Measurements from ENCODE around the gene NEK7.
"Not testable (repeated sequence)": the region's sequence is repeated elsewhere in the genome, so short reads cannot be mapped to it uniquely, and the experiment has no call there.

NEK7 gene

DNA sequence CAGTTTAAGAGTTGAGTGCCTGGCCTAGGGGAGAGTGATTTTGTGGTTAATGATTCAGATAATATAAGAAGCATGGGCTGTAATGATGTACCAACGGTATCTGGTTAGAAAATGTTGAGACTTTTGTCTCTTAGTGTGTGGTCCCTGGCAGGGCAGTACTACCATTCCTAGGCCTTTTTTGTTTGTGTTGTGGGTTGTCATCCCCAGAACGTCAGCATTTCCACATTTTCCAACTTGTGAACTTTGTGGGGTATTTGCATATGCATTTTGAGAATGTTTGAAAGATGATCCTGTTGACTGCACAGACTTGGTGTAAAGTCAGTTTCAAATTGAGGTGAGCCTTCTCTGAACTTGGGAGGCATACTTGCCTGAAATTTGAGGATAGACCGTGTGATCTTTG, 11.4 kb downstream of the NEK7 start:
- no peak for DNase-seq (ENCODE audit: extremely low read depth in 1 of 2, low read depth in 1 of 2)

GRCh38 chr1:198169672-198170071, 12.9 kb downstream of the NEK7 start:
- DNase-seq (ENCODE audit: extremely low read depth in 1 of 2, low read depth in 1 of 2): no peak

DNA sequence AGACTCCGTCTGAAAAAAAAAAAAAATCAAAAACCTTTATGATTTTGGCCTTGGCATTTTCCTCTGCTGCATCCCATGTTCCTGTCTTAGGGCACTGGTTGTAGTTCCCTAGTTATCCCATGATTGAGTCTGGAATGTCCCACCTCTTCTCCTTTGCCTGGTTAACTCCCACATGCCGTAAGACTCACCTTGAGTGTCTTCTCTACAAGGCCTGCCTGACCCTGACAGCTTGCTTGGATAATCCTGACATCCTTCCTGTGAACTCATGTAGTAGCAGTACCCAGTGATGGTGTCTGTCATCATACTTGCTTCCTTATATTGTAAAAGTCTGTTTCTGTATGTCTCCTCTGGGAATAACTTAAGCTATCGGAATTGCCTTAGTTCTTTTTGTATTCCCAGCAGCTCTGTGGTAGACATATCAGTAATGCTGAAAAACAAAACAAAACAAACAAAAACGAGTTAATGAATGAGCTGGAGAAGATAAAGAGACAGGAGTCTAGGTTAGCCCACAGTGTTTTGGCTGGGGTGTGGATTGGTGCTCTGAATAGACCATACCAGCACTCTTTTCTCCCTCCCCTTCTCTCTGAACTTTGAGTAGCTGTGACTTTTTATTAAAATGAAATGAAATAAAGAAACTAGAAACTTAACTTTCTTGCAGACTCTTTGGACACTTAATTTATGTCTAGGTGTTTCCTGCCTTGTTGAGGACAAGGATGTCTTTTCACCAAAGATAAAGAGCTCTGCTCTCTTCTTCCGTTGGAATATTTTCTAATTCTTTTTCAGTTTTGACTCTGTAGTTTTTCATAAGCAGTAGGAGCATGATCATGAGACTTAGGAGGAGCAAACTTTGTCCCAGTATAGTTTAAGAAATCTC, 15.1 kb downstream of the NEK7 start:
- DNase-seq (ENCODE audit: extremely low read depth in 1 of 2, low read depth in 1 of 2): no peak

DNA sequence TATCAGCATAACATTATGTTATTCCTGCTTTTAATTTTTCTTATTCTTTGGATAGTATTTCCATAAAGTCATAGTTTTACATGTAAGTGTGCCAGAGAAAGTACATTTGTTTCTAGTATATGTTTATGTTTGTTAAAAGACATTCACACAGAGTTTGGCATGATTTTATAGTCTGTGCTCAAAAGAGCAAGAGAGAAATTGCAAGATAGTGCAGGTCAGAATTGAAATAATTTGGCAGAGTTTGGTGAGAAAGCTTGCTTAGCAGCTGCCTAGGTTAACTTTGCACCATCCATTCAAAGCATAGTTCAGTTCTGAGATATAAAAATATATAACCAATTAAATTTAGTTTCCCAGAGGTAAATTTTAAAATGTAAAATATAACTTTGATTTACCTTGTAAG, 17.0 kb downstream of the NEK7 start:
- no peak for DNase-seq (ENCODE audit: extremely low read depth in 1 of 2, low read depth in 1 of 2)

GRCh38 chr1:198174297-198174696, 17.5 kb downstream of the NEK7 start:
- no peak for DNase-seq (ENCODE audit: extremely low read depth in 1 of 2, low read depth in 1 of 2)

GRCh38 chr1:198175423-198176170, 18.8 kb downstream of the NEK7 start:
- DNase-seq (ENCODE audit: extremely low read depth in 1 of 2, low read depth in 1 of 2): no peak

- DNase-seq (ENCODE audit: extremely low read depth in 1 of 2, low read depth in 1 of 2): no peak
Observed at GRCh38 chr1:198176179-198176578, 19.4 kb downstream of the NEK7 start.

DNA sequence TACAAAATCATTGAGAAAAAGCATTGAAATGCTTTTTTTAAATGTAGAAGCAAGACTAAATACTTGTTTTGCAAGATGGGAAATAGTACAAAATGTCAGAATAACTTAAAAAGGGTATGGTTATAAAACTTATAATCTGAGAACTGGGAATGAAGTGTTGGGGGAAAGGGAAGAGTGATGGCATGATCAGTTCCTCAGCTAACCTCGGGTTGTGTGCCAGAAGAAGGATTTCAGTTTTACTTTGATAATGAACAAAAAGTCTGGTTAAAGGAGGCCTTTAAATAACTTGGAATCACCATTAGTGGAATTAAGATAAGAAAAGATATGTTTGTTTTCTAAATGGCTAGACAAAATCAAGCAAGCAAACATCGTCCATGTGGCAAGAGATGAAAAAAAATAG, 20.7 kb downstream of the NEK7 start:
- DNase-seq (ENCODE audit: extremely low read depth in 1 of 2, low read depth in 1 of 2): no peak

GRCh38 chr1:198178615-198179014, 21.8 kb downstream of the NEK7 start:
- DNase-seq (ENCODE audit: extremely low read depth in 1 of 2, low read depth in 1 of 2): no peak

GRCh38 chr1:198179556-198179981, 22.8 kb downstream of the NEK7 start:
- no peak for DNase-seq (ENCODE audit: extremely low read depth in 1 of 2, low read depth in 1 of 2)

DNA sequence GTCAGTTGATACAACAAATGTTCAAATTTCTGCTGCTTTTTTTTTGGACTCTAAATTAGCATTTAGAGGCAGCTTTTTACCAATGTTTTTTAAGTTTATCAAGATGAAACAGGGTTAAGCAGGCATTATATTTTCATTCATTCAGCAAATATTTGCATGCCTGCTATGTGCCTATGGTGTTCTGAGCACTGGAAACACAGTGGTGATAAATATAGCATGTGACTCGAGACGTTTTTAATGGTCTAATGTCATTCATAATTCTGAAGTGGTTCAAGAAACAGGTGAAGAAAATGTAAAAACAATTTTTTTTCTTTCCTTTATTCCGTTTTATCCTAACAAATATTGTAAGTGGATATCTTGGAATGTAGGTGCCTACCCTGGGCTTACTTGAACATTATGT, 26.8 kb downstream of the NEK7 start:
- no peak for DNase-seq (ENCODE audit: extremely low read depth in 1 of 2, low read depth in 1 of 2)

- no peak for DNase-seq (ENCODE audit: extremely low read depth in 1 of 2, low read depth in 1 of 2)
Observed at GRCh38 chr1:198184516-198184915, 27.7 kb downstream of the NEK7 start.

- no peak for DNase-seq (ENCODE audit: extremely low read depth in 1 of 2, low read depth in 1 of 2)
Observed at GRCh38 chr1:198185146-198185545, 28.3 kb downstream of the NEK7 start.

DNA sequence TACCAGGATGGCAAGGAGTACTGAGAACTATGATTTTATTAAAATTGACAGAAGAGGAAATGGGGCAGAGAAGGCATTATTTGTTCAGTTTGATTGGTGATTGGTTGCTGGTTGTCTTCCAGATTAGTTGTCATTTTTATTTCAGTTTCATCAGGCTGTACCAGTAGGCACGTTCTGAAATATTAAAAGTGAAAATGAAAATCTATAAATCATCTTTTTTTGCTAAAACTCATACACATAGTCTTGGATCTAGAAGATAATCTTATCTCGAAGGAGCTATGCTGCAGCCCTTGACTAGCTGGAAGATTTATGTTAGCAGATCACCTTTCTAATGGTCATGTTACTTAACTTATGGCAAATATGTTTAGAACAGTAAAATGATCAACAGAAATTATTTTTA, 29.0 kb downstream of the NEK7 start:
- DNase-seq (ENCODE audit: extremely low read depth in 1 of 2, low read depth in 1 of 2): no peak

DNA sequence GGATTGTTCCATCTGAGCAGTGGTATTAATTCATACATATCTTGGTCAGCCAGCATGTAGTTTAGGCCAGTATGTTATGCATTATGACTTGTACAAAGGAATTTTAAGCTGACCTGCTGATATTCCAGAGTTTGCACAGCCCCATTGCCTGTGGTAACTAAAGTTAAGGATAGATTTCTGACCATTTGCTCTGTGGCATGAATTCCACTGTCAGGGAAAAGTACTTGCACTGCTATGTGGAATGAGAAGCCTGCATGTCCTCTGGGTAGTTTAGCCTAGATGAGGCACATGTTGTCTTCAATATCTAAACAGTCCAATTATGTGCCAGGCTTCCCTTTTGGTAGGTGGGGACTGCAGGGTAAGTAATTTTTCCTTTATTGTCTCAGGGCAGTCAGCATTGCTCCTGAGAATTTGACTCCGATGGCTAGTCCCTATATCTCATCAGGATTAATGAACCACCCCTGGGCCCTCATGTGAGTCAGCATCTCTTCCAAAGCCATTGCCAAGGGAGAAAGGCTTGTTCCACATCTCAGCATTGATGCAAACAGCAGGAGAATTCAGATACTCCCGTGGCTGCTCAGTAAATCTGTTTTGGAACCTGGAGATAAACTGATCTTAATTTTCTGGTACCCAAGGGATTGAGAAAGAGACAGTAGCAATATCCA, 30.2 kb downstream of the NEK7 start:
- DNase-seq (ENCODE audit: extremely low read depth in 1 of 2, low read depth in 1 of 2): no peak

DNA sequence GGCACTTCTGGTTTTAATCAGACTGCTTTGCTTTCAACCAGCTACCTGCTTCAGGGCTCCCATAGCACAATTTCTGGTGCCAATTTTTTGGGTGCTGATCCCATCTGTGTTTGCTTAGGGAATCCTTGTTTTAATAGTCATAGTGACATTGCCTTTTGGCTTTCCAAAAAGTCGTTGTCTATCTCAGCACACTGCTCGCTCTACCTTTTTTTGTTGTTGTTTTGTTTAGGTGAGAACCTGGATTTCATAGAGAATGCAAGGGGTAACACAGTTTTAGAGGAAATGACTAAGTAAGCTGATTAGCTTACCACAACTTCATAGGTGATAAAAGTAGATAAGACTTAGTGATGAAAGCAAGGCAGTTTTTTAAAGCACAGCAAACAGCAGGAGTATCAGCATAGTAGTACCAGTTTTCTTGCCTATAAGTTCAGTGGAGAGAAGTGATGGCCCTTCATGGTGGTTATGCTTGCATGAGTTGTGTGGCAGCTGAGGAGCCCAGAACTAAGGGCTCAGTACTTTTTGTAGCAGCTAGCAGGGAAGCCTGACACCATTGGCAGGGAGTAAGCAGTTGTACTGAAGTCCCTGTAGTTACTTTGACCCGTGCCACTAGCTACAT, 31.3 kb downstream of the NEK7 start:
- no peak for DNase-seq (ENCODE audit: extremely low read depth in 1 of 2, low read depth in 1 of 2)

GRCh38 chr1:198191117-198191516, 34.3 kb downstream of the NEK7 start:
- no peak for DNase-seq (ENCODE audit: extremely low read depth in 1 of 2, low read depth in 1 of 2)

GRCh38 chr1:198193871-198194270, 37.1 kb downstream of the NEK7 start:
- not testable (repeated sequence) for DNase-seq (ENCODE audit: extremely low read depth in 1 of 2, low read depth in 1 of 2)

DNA sequence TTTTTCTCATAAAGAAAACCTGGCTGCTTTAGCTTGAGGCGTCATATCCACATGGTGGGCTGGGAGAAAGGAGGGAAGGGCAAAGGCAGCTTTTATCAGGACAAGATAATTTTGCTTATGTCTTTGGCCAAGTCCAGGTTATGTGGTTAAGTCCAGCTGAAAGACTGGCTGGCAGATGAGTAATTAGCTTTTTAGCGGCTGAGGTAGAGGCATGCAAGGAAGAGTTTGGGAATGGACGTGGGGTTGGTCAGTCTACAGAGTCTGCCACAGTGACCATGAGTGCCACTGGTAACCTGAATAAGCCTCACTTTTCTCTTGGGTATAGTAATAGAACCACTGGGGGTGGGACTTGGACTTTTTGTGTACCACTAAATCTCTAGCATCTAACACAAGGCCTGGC, 39.8 kb downstream of the NEK7 start:
- DNase-seq (ENCODE audit: extremely low read depth in 1 of 2, low read depth in 1 of 2): no peak

GRCh38 chr1:198197285-198197684, 40.5 kb downstream of the NEK7 start:
- DNase-seq (ENCODE audit: extremely low read depth in 1 of 2, low read depth in 1 of 2): no peak

DNA sequence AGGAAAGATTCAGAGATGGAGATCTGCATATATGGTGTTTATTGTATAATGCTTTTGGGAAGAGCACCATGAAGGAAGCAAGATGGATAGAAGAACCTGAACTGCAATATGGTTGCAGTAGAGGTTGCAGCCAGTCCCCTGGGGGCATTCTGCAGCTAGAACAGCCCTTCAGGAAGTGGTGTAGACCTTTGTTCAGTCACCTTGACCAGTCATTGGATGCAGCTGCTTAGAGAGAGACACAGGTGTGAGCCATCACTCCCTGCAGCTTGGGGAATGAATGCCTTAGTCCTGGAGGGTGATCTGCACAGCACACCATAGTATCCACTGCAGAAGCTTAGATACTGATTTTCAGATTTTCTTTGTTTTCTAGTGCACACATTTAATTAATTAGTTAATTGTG, 42.3 kb downstream of the NEK7 start:
- no peak for DNase-seq (ENCODE audit: extremely low read depth in 1 of 2, low read depth in 1 of 2)
